HG02885 (cell line): ENCODE data around the gene MTCL3.

Source experiments
- ATAC-seq: cut with Tn5 transposase; IDR thresholded peaks from one replicate; pipeline ENCODE4 v1.9.1; 2021; ENCODE audit warnings: mild to moderate bottlenecking; ENCODE audit not compliant: unreplicated experiment, poor library complexity

The MTCL3 gene

GRCh38 chr6:127475135-127475822 lies 43.9 kb downstream of the MTCL3 start:
- ATAC-seq: no peak

GRCh38 chr6:127471379-127472255 lies 47.5 kb downstream of the MTCL3 start:
- no peak for ATAC-seq

- ATAC-seq: no peak
Measured at GRCh38 chr6:127468936-127469335, 50.2 kb downstream of the MTCL3 start.

- no peak for ATAC-seq
Measured at GRCh38 chr6:127466416-127466815, 52.7 kb downstream of the MTCL3 start.

GRCh38 chr6:127464881-127465459 lies 54.2 kb downstream of the MTCL3 start:
- peak; percentile 96 for ATAC-seq

- ATAC-seq: no peak
Measured at GRCh38 chr6:127464161-127464880, 54.8 kb downstream of the MTCL3 start.

GRCh38 chr6:127463056-127463455 lies 56.1 kb downstream of the MTCL3 start:
- ATAC-seq: no peak

GRCh38 chr6:127462376-127462775 lies 56.8 kb downstream of the MTCL3 start:
- ATAC-seq: no peak

GRCh38 chr6:127460465-127460864 lies 58.7 kb downstream of the MTCL3 start:
- no peak for ATAC-seq

GRCh38 chr6:127459231-127459641 lies 59.9 kb downstream of the MTCL3 start, which contains the start of gene KIAA0408:
TSS of gene KIAA0408 (minus strand) at chr6:127459389. CDS start at chr6:127453981, 5,408 bp downstream.
- ATAC-seq: no peak

- no peak for ATAC-seq
Measured at GRCh38 chr6:127458817-127459216, 60.3 kb downstream of the MTCL3 start.

GRCh38 chr6:127458222-127458621 lies 60.9 kb downstream of the MTCL3 start:
- no peak for ATAC-seq

- ATAC-seq: no peak
Measured at GRCh38 chr6:127457456-127458064, 61.6 kb downstream of the MTCL3 start.

GRCh38 chr6:127456465-127456864 lies 62.7 kb downstream of the MTCL3 start:
- ATAC-seq: no peak

GRCh38 chr6:127453845-127454619 lies 65.1 kb downstream of the MTCL3 start:
- ATAC-seq: no peak

GRCh38 chr6:127452803-127453202 lies 66.3 kb downstream of the MTCL3 start:
- no peak for ATAC-seq

GRCh38 chr6:127451388-127451787 lies 67.7 kb downstream of the MTCL3 start:
- ATAC-seq: no peak

- no peak for ATAC-seq
Measured at GRCh38 chr6:127447780-127448179, 71.4 kb downstream of the MTCL3 start.

GRCh38 chr6:127446356-127446755 lies 72.8 kb downstream of the MTCL3 start:
- ATAC-seq: no peak
